MM.1S (cell line): ENCODE measurements around the gene CHURC1.
A peak's percentile ranks its signal among the peaks of the same experiment; 100 is the strongest.

ENCODE experiments used
- DNase-seq: peaks from one replicate; pipeline ENCODE4 v3.0.0-alpha.2; 2015
- H2AFZ ChIP-seq: fragments of 300-600 bp; sonication (generic); 2 replicates; pipeline ENCODE4 v1.6.0; 2016; ENCODE audit warnings: antibody characterized with exemption, low read length
- H3F3A ChIP-seq: fragments of 300-600 bp; sonication (generic); 2 replicates; pipeline ENCODE4 v1.6.1; 2016; ENCODE audit warnings: mild to moderate bottlenecking, antibody characterized with exemption, low read length, moderate library complexity, mixed read lengths; ENCODE audit not compliant: insufficient read depth
- H3K27ac ChIP-seq: fragments of 300-600 bp; sonication (generic); 2 replicates; pipeline ENCODE4 v1.5.1; 2016; ENCODE audit warnings: mild to moderate bottlenecking, low read length
- H3K27me3 ChIP-seq: fragments of 300-600 bp; sonication (generic); replicated peaks from 2 replicates; pipeline ENCODE4 v1.6.0; 2016; ENCODE audit warnings: low read length; ENCODE audit not compliant: insufficient read depth
- H3K36me3 ChIP-seq: fragments of 300-600 bp; sonication (generic); replicated peaks from 2 replicates; pipeline ENCODE4 v1.6.1; 2016; ENCODE audit warnings: mild to moderate bottlenecking, low read length, mixed read lengths; ENCODE audit not compliant: insufficient read depth
- H3K4me1 ChIP-seq: fragments of 300-600 bp; sonication (generic); 2 replicates; pipeline ENCODE4 v1.6.1; 2016; ENCODE audit warnings: low read length, mixed read lengths
- H3K4me2 ChIP-seq: fragments of 300-600 bp; sonication (generic); 2 replicates; pipeline ENCODE4 v1.6.0; 2016; ENCODE audit warnings: low read depth, low read length
- H3K4me3 ChIP-seq: fragments of 300-600 bp; sonication (generic); 2 replicates; pipeline ENCODE4 v1.5.1; 2016; ENCODE audit warnings: low read length, mixed read lengths
- H3K79me2 ChIP-seq: fragments of 300-600 bp; sonication (generic); 2 replicates; pipeline ENCODE4 v1.6.1; 2016; ENCODE audit warnings: mixed run types, low read length, mixed read lengths
- H3K9ac ChIP-seq: fragments of 300-600 bp; sonication (generic); 2 replicates; pipeline ENCODE4 v1.6.1; 2016; ENCODE audit warnings: low read length, mixed read lengths
- H3K9me2 ChIP-seq: fragments of 300-600 bp; sonication (generic); replicated peaks from 2 replicates; pipeline ENCODE4 v1.6.1; 2016; ENCODE audit warnings: mild to moderate bottlenecking, low read length, mixed read lengths; ENCODE audit not compliant: insufficient read depth
- H3K9me3 ChIP-seq: fragments of 300-600 bp; sonication (generic); replicated peaks from 2 replicates; pipeline ENCODE4 v1.6.1; 2016; ENCODE audit warnings: mild to moderate bottlenecking, low read length, mixed read lengths; ENCODE audit not compliant: insufficient read depth
- H4K20me1 ChIP-seq: fragments of 300-600 bp; sonication (generic); 2 replicates; pipeline ENCODE4 v1.6.1; 2016; ENCODE audit warnings: mild to moderate bottlenecking, low read length, moderate library complexity, mixed read lengths; ENCODE audit not compliant: insufficient read depth
- EZH2 ChIP-seq: fragments of 300-600 bp; sonication (generic); optimal IDR thresholded peaks from 2 replicates; pipeline ENCODE3; 2017; ENCODE audit warnings: low read depth, mild to moderate bottlenecking, antibody characterized with exemption, low read length, mixed read lengths
- EZH2phosphoT487 ChIP-seq: fragments of 300-600 bp; sonication (generic); IDR thresholded peaks from 2 replicates; pipeline ENCODE4 v1.6.1; 2018; ENCODE audit warnings: antibody characterized with exemption, low read length
- TF ChIP-seq, protein P1 (sequence below): fragments of 300-600 bp; sonication (generic); IDR thresholded peaks from 2 replicates; pipeline ENCODE4 v1.5.1; 2016; ENCODE audit warnings: antibody characterized with exemption, low read length, mixed read lengths

The CHURC1 gene

GRCh38 chr14:64968167-64968566 is 53.9 kb downstream of the CHURC1 start:
- no peak for DNase-seq
- Histone ChIP-seq H3K4me2 (peak overlapping the region; percentile 45), H3K9me3 (no peaks in the 10 kb centered on the region)

GRCh38 chr14:64968651-64969050 is 54.4 kb downstream of the CHURC1 start:
- Histone ChIP-seq H3K9me2 (no peaks in the 10 kb centered on the region), H3K4me3 (no peak overlapping the region; the same call in 1 of the 2 replicates), H3K36me3 (no peaks in the 10 kb centered on the region), H3K27me3 (no peaks in the 10 kb centered on the region), H3K9me3 (no peaks in the 10 kb centered on the region), H3K27ac (peak overlapping the region; percentile 73; the same call in 1 of the 2 replicates), H4K20me1 (no peaks in the 10 kb centered on the region), H3F3A (peaks cover 15% of the 10 kb centered on the region; the same call in 1 of the 2 replicates), H3K4me1 (peaks cover 38% of the 10 kb centered on the region), H3K79me2 (peaks cover 12% of the 10 kb centered on the region), H3K4me2 (peak overlapping the region; percentile 45), H2AFZ (no peak overlapping the region), H3K9ac (no peak overlapping the region)
- TF ChIP-seq EZH2: no peak
- TF ChIP-seq EZH2phosphoT487: no peak
- TF ChIP-seq, protein P1, sequence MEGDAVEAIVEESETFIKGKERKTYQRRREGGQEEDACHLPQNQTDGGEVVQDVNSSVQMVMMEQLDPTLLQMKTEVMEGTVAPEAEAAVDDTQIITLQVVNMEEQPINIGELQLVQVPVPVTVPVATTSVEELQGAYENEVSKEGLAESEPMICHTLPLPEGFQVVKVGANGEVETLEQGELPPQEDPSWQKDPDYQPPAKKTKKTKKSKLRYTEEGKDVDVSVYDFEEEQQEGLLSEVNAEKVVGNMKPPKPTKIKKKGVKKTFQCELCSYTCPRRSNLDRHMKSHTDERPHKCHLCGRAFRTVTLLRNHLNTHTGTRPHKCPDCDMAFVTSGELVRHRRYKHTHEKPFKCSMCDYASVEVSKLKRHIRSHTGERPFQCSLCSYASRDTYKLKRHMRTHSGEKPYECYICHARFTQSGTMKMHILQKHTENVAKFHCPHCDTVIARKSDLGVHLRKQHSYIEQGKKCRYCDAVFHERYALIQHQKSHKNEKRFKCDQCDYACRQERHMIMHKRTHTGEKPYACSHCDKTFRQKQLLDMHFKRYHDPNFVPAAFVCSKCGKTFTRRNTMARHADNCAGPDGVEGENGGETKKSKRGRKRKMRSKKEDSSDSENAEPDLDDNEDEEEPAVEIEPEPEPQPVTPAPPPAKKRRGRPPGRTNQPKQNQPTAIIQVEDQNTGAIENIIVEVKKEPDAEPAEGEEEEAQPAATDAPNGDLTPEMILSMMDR: no peak
- peak; percentile 65 for DNase-seq

More at GRCh38 chr14:64968167-64968566, 53.9 kb downstream of the CHURC1 start:
- H3K79me2 ChIP-seq: peaks cover 12% of the 10 kb centered on the region
- H3K9ac ChIP-seq: no peak overlapping the region
- H2AFZ ChIP-seq: no peak overlapping the region
- peak overlapping the region; percentile 73; the same call in 1 of the 2 replicates for H3K27ac ChIP-seq
- H3F3A ChIP-seq: peaks cover 15% of the 10 kb centered on the region; the same call in 1 of the 2 replicates
- H3K36me3 ChIP-seq: no peaks in the 10 kb centered on the region
- H3K9me2 ChIP-seq: no peaks in the 10 kb centered on the region
- TF ChIP-seq, protein P1: no peak
- TF ChIP-seq EZH2phosphoT487 (no peak), EZH2 (no peak)
- no peaks in the 10 kb centered on the region for H4K20me1 ChIP-seq
- H3K4me3 ChIP-seq: peak overlapping the region; percentile 5; the same call in 1 of the 2 replicates
- peaks cover 38% of the 10 kb centered on the region for H3K4me1 ChIP-seq
- no peaks in the 10 kb centered on the region for H3K27me3 ChIP-seq

DNA sequence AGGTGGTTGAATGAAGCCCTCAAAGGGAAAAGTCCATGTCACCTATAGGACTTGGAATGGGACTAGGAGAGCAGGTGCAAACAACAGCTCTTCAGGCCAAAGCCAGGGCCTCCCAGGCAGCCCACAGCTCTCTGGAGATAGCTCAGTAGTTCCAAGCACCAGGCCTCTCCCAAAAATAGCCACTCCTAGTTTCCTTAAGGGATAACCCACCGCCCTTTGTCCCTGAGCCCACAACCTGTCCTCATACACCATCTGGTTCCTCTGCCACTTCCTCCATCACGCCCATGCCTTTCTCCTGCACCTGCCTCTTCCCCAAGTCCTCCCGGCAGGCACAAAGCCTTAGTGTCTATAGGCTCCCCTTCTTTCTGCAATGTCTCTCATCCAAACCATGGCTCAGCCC is 55.8 kb downstream of the CHURC1 start:
- no peaks in the 10 kb centered on the region for H4K20me1 ChIP-seq
- H3K4me2 ChIP-seq: peak overlapping the region; percentile 52; the same call in 1 of the 2 replicates
- peaks cover 12% of the 10 kb centered on the region for H3K79me2 ChIP-seq
- H3K9me2 ChIP-seq: no peaks in the 10 kb centered on the region
- H3K4me1 ChIP-seq: peaks cover 38% of the 10 kb centered on the region
- H3K9me3 ChIP-seq: no peaks in the 10 kb centered on the region
- TF ChIP-seq EZH2 (no peak), EZH2phosphoT487 (no peak)
- TF ChIP-seq, protein P1: no peak
- no peak overlapping the region for H2AFZ ChIP-seq
- H3F3A ChIP-seq: peaks cover 15% of the 10 kb centered on the region; the same call in 1 of the 2 replicates
- H3K27ac ChIP-seq: peak overlapping the region; percentile 73; the same call in 1 of the 2 replicates
- DNase-seq: no peak
- H3K36me3 ChIP-seq: no peaks in the 10 kb centered on the region
- H3K4me3 ChIP-seq: no peak overlapping the region
- no peaks in the 10 kb centered on the region for H3K27me3 ChIP-seq
- H3K9ac ChIP-seq: no peak overlapping the region
